Prostate gland (tissue), 2 donors: ENCODE data around the gene TMX2. TPM values are rescaled to one million over a fixed set of nuclear protein-coding genes. Genes with fewer than 3 reads are reported as not detected.

Experiments used
- DNase-seq: peaks from one replicate; pipeline ENCODE4 v3.0.0-alpha.2; 2019; ENCODE audit warnings: low spot score
- H3K27ac ChIP-seq, 2 donors: fragments of 200-600 bp; sonication (generic); 2 replicates each; pipeline ENCODE4 v1.5.1; 2017 to 2019
- H3K27me3 ChIP-seq: fragments of 200-600 bp; sonication (generic); replicated peaks from 2 replicates; pipeline ENCODE4 v1.5.1; 2019; ENCODE audit not compliant: insufficient read depth
- H3K36me3 ChIP-seq, 2 donors: fragments of 200-600 bp; sonication (generic); 1 replicate in 1 of 2; 2 replicates in 1 of 2; pipeline versions ENCODE4 v1.5.1 to v1.8.1; 2017 to 2019
- H3K4me1 ChIP-seq: fragments of 200-600 bp; sonication (generic); replicated peaks from 2 replicates; pipeline ENCODE4 v1.5.1; 2019
- H3K4me3 ChIP-seq, 2 donors: fragments of 200-600 bp; sonication (generic); 2 replicates each; pipeline ENCODE4 v1.5.1; 2017 to 2019
- H3K9me3 ChIP-seq: fragments of 200-600 bp; sonication (generic); 2 replicates; pipeline ENCODE4 v1.5.1; 2017
- POLR2A ChIP-seq: fragments of 450-650 bp; IDR thresholded peaks from one replicate; pipeline ENCODE4 v1.6.1; 2016; ENCODE audit warnings: antibody characterized with exemption, mild to moderate bottlenecking
- POLR2AphosphoS5 ChIP-seq: sonication (generic); formaldehyde crosslinking; IDR thresholded peaks from one replicate; pipeline ENCODE4 v1.6.1; 2017; ENCODE audit warnings: antibody characterized with exemption
- WGBS: methylation state at CpG from one replicate; pipeline ENCODE4 v1.1.5; 2018; 5-methylcytosine and 5-hydroxymethylcytosine counted together
- intact Hi-C: fragments of 100-400 bp; cut with DNase I; formaldehyde crosslinking; loops from one replicate; pipeline ENCODE4 v1.14.2; 2022
- total RNA-seq, 2 donors: library from RNA; depleted of rRNA; stranded (reverse); fragments of >200 nt; gene quantifications; one replicate each; pipeline ENCODE4 v1.1.0, GENCODE V29; 2016
- TF ChIP-seq, protein P1 (sequence below), 4 experiments: fragments of 200-600 bp in 2 of 4; fragments of 450-650 bp in 2 of 4; sonication (generic) in 2 of 4; IDR thresholded peaks; 1 replicate in 3 of 4; 2 replicates in 1 of 4; pipeline ENCODE4 v1.5.1; 2016 to 2019; ENCODE audit warnings: antibody characterized with exemption in 4 of 4, mild to moderate bottlenecking in 2 of 4, moderate library complexity in 2 of 4

Gene TMX2
- total RNA-seq, 2 donors from 2014 or later, result 80.8 to 84.4 TPM

DNA sequence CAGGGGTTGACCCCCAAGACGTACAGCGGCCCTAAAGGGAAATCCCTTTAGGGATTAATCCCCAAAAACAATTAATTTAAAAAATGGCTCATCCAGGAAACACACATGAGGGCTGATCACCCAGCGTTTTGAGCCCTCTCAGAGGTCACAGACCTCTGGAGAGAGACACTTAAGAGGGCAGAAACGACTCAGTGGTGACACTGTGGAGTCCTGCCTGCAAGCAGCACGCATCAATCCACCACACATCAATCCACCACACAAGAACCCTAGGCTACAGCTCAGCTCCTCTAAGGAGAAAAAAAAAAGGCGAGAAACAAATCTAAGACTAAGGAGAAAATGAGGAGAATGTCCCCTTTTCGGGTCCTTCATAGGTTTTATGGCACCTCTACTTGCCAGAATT, 16.4 kb downstream of the TMX2 start:
- Histone ChIP-seq H3K4me1 (no peaks in the 10 kb centered on the region), H3K27me3 (no peaks in the 10 kb centered on the region), H3K9me3 (no peaks in the 10 kb centered on the region), H3K4me3 (no peak overlapping the region), H3K36me3 (no peaks in the 10 kb centered on the region), H3K27ac (no peak overlapping the region)
- TF ChIP-seq POLR2A (no peak), POLR2AphosphoS5 (no peak)
- TF ChIP-seq, protein P1, sequence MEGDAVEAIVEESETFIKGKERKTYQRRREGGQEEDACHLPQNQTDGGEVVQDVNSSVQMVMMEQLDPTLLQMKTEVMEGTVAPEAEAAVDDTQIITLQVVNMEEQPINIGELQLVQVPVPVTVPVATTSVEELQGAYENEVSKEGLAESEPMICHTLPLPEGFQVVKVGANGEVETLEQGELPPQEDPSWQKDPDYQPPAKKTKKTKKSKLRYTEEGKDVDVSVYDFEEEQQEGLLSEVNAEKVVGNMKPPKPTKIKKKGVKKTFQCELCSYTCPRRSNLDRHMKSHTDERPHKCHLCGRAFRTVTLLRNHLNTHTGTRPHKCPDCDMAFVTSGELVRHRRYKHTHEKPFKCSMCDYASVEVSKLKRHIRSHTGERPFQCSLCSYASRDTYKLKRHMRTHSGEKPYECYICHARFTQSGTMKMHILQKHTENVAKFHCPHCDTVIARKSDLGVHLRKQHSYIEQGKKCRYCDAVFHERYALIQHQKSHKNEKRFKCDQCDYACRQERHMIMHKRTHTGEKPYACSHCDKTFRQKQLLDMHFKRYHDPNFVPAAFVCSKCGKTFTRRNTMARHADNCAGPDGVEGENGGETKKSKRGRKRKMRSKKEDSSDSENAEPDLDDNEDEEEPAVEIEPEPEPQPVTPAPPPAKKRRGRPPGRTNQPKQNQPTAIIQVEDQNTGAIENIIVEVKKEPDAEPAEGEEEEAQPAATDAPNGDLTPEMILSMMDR (IDR thresholded peaks at IDR 0.05), result no peak
- WGBS, result 87% methylated on average over 7 of the region's 7 CpGs
- intact Hi-C loops, result no loop called here
- no peak for DNase-seq

- Histone ChIP-seq H3K27me3 (no peaks in the 10 kb centered on the region), H3K27ac (no peak overlapping the region), H3K4me1 (no peaks in the 10 kb centered on the region), H3K9me3 (no peaks in the 10 kb centered on the region), H3K4me3 (no peak overlapping the region), H3K36me3 (no peaks in the 10 kb centered on the region)
- TF ChIP-seq POLR2A, result no peak
- TF ChIP-seq, protein P1 (IDR thresholded peaks at IDR 0.05), result no peak
- no peak for TF ChIP-seq POLR2AphosphoS5
- DNase-seq, result no peak
- 91% methylated on average over 7 of the region's 7 CpGs for WGBS
- intact Hi-C loops, result no loop called here
These were observed 17.1 kb downstream of the TMX2 start for GRCh38 chr11:57729479-57729878.

- no peak overlapping the region for H3K27ac ChIP-seq
- 100% methylated on average over 1 of the region's 1 CpG for WGBS
- no peaks in the 10 kb centered on the region for H3K9me3 ChIP-seq
- H3K4me3 ChIP-seq, result no peak overlapping the region
- no peaks in the 10 kb centered on the region for H3K27me3 ChIP-seq
- no peak for DNase-seq
- intact Hi-C loops, result no loop called here
- TF ChIP-seq POLR2A (no peak), POLR2AphosphoS5 (no peak)
- TF ChIP-seq, protein P1 (IDR thresholded peaks at IDR 0.05), result no peak
- no peaks in the 10 kb centered on the region for H3K4me1 ChIP-seq
- H3K36me3 ChIP-seq, result no peaks in the 10 kb centered on the region
These were observed 20.3 kb downstream of the TMX2 start for GRCh38 chr11:57732661-57733060.

GRCh38 chr11:57735619-57736298, 23.4 kb downstream of the TMX2 start:
- Histone ChIP-seq H3K4me3 (no peak overlapping the region), H3K27me3 (no peaks in the 10 kb centered on the region), H3K9me3 (no peaks in the 10 kb centered on the region), H3K27ac (no peak overlapping the region), H3K36me3 (peaks cover 0 to 6% of the 10 kb centered on the region in 2 donors), H3K4me1 (no peaks in the 10 kb centered on the region)
- TF ChIP-seq POLR2AphosphoS5 (no peak), POLR2A (no peak)
- TF ChIP-seq, protein P1 (IDR thresholded peaks at IDR 0.05), result no peak
- intact Hi-C loops, result no loop called here
- 84% methylated on average over 3 of the region's 3 CpGs for WGBS
- DNase-seq, result no peak
